8988T (cell line): Measurements from ENCODE around the gene PRKCE.

Experiments
- DNase-seq: peaks from one replicate; pipeline ENCODE4 v3.0.0; 2011

The PRKCE gene

DNA sequence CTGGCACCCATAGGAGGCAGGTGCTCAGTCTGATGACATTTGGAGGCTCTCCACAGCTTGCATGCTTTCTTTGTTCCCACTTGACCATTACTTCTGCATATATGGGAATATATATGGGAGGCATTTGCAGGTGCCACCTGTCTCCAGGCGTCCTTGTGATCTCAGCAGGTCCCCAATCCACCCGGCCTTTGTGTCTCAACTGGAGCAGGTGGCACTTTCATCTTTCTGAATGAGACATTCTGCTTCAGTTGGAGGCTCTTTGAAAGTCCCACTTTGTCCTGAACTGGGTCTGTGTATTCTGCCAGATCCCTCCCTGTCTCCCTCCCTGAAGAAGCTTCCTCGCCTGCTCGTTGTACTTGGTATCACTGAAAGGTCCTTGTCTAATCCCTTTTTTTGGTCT, 327.6 kb downstream of the PRKCE start:
- DNase-seq, result no peak

DNA sequence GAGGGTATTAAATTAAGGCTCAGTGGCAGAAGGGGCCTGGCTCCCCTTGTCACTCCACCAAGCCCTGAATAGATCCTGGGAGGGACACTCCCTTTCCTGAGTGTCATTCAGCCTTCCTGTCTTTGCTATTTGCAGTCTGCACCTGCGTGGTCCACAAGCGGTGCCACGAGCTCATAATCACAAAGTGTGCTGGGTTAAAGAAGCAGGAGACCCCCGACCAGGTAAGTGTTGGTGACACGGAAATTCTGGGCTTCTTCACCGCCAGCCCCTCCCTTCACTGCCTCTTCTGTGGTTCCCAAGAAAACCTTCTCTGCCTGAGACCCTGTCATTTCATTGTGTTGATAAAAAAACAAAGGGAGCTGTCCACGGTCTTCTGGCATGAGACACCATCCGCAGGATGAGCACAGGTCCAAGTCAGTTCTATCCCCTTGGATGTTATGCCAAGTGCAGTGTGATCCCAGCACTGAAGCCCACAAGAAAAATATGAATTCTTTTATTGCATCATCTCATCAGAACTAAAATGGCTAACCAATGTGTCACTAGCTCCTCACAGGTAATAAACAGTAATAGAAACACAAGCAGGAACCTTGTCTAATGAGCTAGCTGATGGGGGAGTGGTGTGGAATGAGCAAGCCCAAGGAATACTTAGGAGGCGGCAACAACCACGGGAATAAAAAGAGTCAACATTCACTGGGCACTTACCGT, 328.8 kb downstream of the PRKCE start:
- no peak for DNase-seq

DNA sequence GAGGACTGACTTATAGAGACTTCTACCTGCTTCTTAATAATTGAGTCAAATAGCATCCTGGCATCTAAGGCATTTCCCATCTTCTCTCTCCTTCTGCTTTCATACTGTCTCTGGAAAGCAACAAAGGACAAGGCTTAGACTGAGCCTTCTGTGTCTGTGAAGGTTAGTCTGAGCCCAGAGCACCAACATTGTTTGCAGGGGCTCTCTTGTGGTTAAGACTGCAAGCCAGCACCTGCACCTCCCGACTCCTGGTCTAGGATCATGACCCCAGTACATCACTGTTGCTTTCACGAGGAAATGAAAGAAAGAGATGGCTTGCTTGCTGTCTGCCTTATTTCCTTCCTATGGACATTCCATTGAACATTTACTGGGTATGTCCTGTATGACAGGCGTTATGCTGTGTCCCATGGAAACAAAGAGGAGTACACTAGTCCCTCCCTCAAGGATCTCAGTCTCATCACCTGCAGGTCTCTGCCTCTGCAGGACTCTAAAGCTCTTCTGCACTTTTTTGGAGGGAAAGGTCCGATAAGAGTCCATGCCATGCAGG, 330.0 kb downstream of the PRKCE start:
- DNase-seq, result no peak

DNA sequence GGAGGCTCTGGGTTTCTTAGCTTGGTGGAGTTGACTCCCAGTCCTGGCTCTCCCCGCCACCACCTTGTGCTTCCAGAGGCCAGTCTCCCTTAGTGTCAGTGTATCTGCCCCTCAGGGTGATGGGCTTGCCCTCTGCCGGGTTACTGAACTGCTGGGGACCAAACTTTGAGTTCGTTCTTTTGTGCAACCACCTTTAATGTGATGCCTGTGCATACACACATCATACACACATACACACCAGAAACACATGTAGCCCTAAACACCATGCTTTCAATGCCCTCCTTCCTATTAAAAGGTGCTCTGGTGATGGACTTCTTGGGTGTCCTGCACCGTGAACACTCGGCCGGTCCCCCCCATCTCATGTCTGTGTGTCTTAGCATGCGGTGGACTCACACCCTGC, 330.6 kb downstream of the PRKCE start:
- no peak for DNase-seq

DNA sequence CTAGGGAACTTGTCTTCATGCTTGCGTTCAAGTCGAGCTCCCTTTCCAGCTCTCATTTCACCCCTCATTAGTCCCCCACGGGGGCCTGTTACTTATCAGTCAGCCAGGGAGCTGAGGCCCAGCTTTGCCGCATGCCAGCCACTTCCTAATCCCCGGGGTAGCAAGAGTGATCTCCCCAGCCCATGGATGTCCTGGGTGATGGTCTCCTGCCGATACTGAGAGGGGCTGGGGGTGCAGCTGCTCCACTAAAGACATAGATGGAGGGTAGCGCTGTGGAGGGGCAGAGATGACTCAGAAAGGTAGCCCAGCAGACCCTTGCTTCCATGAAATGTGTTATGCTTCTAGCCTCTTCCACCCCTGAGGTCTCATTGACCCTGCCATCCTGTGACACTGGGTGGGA, 331.7 kb downstream of the PRKCE start:
- DNase-seq, result no peak

DNA sequence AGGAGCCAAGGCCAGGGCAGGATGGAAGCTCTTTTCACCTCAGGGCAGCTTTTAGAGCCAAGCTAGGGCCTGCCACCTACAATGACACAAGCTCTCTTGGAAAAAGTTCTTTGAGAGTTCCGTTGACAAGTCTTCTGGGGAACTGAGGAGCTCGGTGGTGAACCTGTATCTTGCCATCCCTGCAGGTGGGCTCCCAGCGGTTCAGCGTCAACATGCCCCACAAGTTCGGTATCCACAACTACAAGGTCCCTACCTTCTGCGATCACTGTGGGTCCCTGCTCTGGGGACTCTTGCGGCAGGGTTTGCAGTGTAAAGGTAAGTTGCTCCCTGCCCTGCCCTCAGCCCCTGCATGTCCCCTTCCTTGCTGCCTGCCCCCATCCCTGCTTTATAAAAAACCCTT, 332.9 kb downstream of the PRKCE start:
- DNase-seq, result no peak

DNA sequence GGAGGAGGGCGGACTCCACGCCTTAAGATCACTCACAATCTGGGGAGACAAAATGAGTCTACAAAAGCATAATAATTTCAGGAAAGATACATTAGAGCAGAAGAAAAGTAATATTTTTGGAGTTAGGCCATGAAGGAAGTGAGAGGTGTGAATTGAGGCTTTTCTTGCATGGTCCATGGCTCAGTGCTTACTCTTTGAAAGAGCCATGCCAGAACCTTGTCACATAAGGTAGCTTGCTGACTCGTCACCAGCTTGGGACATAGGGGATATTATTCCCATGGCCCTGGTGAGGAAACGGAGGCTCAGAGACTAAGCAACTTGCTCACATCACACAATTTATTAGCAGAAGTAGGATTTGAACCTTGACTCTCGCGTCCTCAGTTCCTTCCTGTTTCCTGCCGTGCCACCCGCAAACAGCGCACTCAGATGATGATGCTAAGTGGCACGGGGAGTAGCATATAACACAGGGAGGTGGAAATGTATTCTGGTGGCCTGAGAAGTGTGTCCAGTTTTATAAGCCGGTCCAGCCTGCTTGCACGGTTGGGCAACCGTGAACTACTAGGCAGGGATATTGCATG, 333.5 kb downstream of the PRKCE start:
- no peak for DNase-seq

DNA sequence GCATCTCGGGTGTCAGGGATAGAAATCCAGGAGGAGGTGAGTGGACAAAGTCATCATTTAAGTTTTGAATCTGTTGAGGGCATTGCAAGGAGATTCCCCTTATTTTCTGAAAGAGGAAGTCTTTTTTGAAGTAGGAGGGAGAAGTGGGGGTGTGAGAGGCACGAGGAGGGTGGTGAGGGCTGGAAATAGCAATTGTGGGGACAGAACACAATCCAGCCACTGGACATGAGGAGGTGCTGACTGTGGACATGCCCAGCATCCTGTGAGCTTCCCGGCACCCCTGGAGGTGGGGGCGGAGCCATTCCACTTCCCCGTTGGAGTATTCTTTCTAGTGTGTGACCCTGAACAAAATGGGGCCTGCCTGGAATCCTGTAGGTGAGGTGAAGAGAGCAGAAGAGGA, 335.0 kb downstream of the PRKCE start:
- DNase-seq, result no peak

DNA sequence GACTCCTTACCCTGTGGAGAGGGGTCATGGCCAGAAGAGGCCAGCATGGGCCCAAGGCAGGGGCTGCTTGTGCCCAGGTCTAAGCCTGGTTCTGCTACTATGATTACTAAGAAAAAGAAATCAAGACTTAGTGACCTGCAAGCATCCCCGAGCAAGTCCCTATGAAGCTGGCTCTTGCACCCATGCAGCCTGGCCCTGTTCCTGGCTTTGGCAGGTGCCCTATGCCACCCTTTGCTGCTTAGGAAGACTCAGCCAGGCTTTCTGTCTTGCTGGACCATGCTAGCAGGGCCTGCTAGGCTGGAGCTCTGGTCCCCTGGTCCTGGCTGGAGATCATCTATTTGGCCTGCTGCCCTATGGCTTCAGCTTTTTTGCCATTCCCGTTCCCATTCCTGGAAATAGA, 336.4 kb downstream of the PRKCE start:
- no peak for DNase-seq

DNA sequence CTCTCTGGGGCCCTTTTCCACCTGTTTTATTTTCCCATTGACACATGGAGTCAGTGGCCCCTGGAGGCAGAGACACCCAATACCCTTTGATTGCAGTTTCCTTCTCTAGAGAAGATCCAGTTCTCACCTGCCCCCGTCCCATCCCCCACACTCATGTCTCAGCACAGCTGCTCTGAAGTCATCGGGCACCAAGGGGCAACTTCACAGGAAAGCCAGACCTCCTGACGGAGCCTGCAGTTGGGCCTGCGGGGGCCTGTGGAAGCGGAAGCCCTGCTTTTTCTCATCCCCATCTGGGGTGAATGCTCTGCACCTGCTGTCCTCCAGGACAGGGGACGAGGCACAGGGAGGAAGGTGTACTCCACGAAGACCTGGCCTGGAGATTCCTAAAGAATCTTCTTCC, 337.4 kb downstream of the PRKCE start:
- DNase-seq, result no peak

DNA sequence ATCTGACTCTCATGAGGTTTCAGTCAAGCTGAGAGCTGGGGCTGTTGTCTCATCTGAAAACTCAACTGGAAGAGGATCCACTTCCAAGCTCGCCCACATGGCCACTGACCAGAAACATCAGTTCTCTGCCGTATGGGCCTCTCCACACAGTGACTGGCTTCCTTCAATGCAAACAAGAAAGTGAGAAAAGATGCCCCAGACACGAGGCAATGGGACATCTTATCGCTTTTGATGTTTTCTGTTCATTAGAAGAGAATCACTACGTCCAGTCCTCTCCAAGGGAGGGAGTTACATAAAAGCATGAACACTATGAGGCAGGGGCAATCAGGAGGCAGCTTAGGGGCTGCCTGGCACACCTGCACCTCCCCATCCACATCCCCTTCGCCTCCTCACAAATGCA, 338.7 kb downstream of the PRKCE start:
- no peak for DNase-seq

DNA sequence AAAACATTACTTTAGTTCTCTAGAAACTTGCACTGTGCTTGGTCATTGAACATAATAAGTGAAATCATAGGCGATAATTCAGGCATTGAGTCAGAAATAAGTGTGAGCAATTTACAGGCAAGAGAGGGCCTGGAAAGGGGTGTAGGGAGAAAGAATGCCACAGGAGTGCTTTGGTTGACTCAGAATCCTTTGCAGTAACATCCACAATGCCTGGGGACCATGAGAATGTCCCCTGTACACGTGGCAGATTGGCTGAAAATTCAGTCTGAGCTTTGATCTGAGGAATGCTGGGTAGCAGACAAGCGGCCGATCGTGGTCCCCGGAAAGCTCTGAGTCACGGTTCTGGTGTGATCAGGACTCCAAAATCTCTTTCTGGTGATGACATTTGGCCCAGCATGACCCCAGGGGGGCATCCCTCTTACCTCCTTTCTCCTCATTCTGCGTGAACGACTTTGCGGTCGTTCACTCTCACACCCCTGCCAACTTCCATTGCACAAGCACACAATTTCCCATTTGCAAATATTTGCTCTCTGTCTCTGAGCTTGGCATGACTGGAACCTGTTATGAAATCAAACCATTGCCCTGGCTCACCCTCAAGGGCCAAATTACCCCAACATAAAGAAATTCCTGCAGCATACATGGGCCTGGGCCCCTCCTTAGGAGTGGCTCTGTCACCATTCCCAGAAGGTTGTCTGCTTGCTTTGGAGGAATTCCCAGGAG, 340.7 kb downstream of the PRKCE start:
- no peak for DNase-seq

DNA sequence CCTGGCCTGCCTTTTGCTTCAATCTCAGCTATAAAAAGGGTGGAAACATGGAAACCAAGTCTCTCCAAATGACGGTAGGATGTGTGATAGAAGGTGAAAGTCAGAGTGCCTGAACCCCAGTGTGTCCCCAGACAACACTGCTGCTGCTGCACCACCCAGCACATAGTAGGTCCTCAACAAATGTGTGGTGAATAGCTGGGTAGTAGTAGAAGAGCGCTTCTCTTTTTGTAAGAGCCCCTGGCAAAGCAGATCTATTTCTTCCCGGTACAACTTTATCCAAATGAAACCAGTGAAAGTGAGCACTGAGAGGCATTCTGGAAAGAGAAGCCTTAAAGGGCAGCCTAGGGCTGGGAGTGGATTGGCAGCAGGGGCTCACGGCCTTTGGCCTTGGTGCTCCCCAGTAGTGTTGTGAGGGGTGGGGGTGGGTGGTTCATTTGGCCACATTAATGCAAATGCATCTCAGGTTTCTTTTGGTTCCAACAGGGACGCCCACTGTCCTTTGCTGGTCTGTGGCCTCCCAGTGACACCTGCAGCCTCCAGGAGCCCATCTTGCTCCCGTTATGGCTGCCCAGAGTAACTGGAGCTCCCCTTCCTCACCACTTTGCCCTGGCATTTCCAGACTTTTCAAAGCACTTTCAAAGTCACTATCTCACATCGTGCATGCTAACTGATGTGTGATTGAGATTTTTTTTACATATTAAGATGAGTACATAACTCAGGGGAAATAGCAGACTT, 341.4 kb downstream of the PRKCE start:
- no peak for DNase-seq

DNA sequence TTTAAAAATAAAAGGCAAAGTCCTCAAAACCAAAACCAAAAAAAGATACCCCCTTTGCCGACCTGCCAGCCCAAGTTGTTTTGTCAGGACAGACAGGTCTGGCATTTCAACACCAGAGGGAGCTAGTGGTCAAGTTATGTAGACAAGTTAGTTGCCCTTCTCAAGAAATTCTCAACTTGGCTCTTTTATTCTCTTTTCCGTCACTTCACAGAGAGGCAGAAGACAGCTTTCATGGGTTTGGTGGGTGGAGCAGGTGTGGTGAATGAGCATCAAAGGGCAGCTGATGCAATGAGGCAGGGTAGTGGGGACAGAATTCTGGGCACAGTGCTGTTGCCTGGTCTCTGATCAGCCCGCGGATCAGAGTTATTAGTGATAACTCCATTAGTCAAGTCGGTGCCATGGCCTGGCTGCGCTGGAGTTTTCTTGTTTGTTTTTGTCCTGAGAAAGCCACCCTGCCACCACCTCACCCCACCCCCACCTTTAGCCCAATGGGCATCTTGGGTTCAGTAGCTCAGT, 342.1 kb downstream of the PRKCE start:
- peak; percentile 37 for DNase-seq

DNA sequence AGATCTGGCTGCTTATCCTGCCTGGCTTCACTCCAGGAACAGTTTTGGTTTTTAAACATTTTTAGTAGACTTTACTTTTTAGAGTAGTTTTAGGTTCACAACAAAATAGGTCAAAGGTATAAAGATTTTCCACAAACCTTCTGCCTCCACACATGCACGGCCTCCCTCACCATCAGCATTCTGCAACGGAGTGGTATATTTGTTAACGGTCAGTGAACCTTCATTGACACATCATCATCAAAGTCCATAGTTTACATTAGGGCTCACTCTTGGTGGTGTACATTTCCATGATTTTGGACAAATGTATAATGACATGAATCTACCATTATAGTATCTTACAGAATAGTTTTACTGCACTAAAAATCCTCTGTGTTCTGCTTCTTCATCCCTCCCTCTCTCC, 342.6 kb downstream of the PRKCE start:
- no peak for DNase-seq

DNA sequence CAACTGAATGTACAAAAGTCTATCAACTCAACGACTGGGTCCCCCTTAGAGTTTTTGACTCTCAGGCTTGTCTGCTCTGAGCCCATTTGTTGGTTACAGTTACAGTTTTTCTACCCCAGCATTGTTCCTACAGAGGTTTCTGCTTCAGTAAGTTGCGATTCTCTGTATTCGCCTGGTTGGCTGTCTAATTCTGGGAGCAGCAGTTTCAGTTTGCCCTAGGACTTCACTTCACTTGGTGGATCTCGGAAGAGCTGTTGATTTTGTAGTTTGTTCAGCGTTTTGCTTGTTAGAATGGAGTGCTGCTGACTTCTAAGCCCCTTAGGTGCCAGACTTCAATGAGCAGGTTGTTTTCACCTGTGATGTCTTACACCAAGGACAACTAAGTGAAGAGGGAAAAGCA, 349.2 kb downstream of the PRKCE start:
- DNase-seq, result no peak

DNA sequence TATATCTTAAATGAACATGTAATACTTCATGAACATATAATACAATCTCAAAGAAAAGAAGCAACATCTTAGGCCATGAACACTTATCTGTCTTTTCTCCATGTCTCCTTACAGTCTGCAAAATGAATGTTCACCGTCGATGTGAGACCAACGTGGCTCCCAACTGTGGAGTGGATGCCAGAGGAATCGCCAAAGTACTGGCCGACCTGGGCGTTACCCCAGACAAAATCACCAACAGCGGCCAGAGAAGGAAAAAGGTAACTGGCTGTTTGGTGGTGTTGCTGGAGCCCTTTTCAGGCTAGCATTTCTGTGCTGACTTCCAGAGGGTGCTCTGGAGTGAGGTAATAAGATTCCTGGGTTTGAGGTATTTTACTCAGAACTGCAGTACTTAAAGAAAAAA, 349.8 kb downstream of the PRKCE start:
- no peak for DNase-seq

DNA sequence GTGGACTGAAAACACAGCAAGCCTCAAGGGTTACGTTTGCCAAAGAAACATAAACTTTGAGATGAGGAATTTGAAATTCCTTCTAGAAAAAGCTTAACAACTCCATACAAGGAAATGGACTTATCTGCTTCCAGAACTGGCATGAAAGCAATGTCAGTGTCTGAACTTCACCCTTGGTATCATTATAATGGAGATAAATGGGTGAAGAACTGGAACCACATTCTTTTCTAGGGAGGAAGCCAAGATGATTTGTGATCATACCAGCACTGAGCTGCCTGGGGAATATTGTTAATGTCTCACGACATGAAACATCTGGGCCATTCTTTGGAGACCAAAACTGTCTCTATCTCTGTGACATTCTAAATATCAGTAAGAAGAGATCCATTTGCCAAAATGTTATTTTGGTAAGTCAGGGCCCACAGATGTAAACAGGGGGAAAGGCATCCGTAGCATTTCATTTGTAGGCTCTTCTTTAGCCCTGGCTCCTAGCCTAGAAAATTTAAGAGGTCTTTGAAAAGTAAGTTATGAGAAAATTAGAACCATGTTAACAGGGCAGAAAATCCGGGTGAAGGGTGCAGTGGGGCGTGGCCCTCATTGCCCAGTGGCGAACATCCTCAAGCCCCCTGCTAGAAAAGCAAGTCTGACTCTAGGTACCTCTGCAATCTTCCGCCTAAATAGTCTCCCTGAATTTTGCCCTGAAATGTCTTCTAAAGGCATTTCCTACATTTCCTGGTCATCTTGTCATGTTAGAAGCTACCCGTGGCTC, 350.4 kb downstream of the PRKCE start:
- no peak for DNase-seq

DNA sequence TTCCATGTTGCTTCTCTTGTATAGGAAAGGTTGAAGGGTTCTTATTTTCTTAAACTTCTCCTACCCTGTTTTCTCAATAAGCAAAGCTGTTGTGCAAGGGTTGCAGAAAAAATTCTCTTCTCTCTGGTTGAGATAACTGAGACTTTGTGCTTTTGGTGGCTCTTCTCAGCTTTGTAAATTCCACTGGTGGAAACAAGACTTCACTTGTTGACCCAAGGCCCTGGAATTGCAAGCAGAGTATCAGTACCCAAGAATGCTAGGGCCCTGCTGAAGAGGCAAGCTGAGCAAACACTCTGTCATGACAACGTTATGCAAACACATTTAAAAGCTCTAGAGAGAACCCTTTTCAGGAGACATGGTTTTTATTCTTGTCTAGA, 351.0 kb downstream of the PRKCE start:
- no peak for DNase-seq

DNA sequence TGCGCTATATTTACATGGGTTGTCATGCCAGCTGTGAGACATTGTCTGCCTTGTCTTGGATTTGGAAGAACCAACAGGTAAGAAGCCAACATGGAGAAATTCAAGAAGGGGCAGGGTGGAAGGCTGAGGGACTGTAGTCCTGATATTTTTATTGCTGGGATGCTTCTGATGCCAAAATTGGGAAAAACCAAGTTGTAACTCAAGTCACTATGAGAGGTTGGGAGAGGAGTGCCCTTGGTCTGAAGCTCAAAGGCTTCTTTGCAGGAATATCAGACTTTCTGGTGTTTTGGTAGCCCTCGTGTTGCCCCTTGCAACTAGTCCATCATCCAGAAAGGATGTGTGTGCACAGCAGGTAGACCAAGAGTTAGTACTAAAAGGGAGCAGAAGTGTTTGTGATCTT, 351.5 kb downstream of the PRKCE start:
- DNase-seq, result no peak

DNA sequence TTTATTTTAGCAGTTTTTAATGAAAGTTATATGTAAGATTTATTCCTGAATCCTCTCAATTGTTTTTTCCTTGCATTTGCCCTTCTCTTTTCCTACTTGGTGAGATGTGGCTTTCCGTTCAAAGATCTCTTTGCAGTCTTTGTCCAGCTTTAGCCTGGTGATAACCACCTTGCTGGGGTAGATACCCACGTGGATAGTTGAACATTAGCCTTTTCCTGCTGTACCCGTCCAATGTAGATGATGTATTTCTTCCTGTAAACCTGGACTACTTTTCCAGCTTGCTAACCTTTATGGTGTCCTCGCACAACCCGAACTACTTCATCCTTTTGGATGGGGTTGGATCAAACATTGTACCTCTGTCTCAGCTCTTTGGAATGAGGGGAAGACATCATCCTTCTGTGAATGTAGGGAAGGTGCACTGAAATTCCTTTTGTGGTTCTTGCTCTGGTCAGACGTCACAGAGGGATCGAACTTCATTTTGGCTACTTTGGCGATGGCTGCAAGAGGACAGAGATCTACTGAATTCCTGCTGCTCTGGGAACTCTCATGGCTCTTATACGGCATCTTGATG, 352.5 kb downstream of the PRKCE start:
- no peak for DNase-seq

DNA sequence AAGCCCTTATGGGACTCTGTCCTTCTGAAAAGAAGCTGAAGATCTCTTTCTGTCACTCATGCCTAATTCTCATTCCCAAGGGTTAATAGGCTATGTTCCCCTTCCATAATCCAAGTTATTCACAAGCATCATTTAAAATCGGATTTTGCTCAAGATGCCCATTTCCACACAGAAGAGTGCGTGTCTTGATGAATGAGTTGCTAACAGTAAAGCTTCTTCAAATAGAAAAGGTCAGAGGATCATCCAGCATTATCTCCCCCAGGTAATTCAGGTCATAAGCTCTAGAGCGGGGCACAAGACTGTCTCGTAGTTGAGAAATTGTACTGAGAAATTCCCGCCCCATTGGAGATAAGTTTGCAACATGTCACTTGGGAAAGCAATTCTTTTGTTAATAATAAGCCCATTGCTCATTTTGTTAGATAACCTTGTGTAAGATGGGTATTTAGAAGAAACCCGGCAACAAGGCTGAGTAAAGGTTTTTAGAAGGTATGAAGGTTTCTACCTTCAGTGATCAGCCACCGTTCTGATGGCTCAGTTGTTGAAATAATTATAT, 355.1 kb downstream of the PRKCE start:
- no peak for DNase-seq
